Measurements from ENCODE around the gene USP36. TPM values are rescaled to one million over a fixed set of nuclear protein-coding genes. Genes with fewer than 3 reads are reported as not detected.
A peak's percentile ranks its signal among the peaks of the same experiment; 100 is the strongest.

Gene USP36
- total RNA-seq, 1 experiment from 2014 or later: 37.5 TPM

DNA sequence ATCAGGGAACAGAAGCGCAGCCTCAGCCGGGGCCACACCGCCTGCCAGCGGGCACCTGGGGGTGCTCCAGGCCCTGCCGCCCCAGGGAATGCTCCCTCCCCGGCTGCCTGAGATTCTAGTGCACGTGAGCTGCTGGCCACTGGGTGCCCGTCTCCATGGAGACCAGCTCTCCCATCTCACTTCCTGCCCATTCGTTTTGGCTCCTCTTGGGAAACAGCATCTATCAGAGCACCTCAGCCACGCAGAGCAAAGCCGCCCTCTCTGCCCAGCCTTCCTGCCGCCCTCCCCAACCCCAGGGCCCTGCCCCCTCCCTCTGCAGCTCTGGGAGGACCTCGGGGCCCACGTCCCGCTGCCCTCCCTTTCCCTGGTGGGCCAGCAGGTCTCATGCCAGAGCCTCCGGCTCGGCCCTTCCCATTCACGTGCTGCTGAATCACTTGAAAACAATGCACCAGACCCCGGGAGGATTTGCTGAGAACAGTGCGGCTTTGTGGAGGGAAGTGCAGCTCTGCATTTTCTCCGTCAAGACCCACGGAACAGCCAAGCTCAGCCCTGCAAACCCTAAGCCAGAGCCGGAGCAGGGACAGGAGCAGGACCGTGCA is 43.0 kb upstream of the USP36 start:
- Histone ChIP-seq H3K79me2 (ENCODE audit: low read length) (peaks cover 28% of the 10 kb centered on the region), H3K4me2 (ENCODE audit: low read length) (peak overlapping the region; percentile 76), H3K4me3 (ENCODE audit: low read length) (peak overlapping the region; percentile 47), H3K4me1 (ENCODE audit: insufficient read depth, low read length) (peaks cover 42% of the 10 kb centered on the region), H3K9ac (ENCODE audit: low read length) (peak overlapping the region; percentile 48), H3K9me2 (replicated peaks; ENCODE audit: low read length) (no peaks in the 10 kb centered on the region), H3K9me3 (ENCODE audit: low read length) (no peaks in the 10 kb centered on the region), H3K36me3 (ENCODE audit: low read depth, low read length) (no peaks in the 10 kb centered on the region), H2AFZ (ENCODE audit: low read length) (peak overlapping the region; percentile 46), H3K27me3 (ENCODE audit: low read length) (no peaks in the 10 kb centered on the region), H3F3A (ENCODE audit: low read length, unreplicated experiment) (no peaks in the 10 kb centered on the region), H3K27ac (ENCODE audit: low read length) (peak overlapping the region; percentile 84), H4K20me1 (ENCODE audit: low read length) (no peaks in the 10 kb centered on the region)
- peak; percentile 95 for DNase-seq
- TF ChIP-seq EZH2phosphoT487 (IDR thresholded peaks at IDR 0.05; ENCODE audit: borderline replicate concordance, low read length) (no peak), EZH2 (IDR thresholded peaks at IDR 0.05; ENCODE audit: low read length, unreplicated experiment) (no peak)
- TF ChIP-seq, protein P1, sequence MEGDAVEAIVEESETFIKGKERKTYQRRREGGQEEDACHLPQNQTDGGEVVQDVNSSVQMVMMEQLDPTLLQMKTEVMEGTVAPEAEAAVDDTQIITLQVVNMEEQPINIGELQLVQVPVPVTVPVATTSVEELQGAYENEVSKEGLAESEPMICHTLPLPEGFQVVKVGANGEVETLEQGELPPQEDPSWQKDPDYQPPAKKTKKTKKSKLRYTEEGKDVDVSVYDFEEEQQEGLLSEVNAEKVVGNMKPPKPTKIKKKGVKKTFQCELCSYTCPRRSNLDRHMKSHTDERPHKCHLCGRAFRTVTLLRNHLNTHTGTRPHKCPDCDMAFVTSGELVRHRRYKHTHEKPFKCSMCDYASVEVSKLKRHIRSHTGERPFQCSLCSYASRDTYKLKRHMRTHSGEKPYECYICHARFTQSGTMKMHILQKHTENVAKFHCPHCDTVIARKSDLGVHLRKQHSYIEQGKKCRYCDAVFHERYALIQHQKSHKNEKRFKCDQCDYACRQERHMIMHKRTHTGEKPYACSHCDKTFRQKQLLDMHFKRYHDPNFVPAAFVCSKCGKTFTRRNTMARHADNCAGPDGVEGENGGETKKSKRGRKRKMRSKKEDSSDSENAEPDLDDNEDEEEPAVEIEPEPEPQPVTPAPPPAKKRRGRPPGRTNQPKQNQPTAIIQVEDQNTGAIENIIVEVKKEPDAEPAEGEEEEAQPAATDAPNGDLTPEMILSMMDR (conservative IDR thresholded peaks at IDR 0.05; ENCODE audit: low read depth, low read length): no peak
- no TSS peak for BruUV-seq (replicated peaks)
- CTCF ChIA-PET: interaction anchor here (0.5 to 1.0 kb wide), 5 partner anchors 18 to 88 kb away, joined by 3 to 4 read pairs (median 4); no protein-coding TSS in a partner anchor
- ATAC-seq: peak; percentile 72
- intact Hi-C loops (cut with micrococcal nuclease): loop anchor here (1.0 to 2.0 kb wide), 2 partner anchors 21 to 41 kb away; partner anchors contain the start of gene TIMP2
- POLR2A ChIA-PET (ENCODE audit: unreplicated experiment): interaction anchor here (0.6 to 1.0 kb wide), 2 partner anchors 8 to 43 kb away, joined by 4 to 7 read pairs; no protein-coding TSS in a partner anchor

DNA sequence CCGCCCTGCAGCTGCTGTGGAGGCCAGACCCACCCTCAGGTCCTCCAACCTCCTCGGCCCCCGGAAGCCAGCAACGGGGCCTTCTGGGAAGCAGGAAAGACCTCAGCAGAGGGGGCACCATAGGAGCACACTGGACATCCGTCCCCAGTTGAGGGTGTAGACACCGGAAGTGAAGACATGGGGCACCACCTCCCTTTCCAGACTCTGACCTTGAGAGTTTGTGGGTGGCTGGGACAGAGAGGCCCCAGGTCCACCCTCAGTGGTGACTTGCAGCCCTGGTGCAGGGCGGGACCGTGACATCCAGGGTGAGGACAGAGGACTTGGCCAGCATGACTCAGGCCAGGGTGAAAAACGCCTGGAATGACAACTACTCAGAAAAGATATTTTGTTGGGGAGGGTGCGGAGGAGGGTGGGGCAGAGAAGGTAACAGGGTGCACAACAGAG is 42.5 kb upstream of the USP36 start:
- H4K20me1 ChIP-seq (ENCODE audit: low read length): no peaks in the 10 kb centered on the region
- ChIA-PET CTCF (interaction anchor here (0.5 to 0.9 kb wide), 3 partner anchors 21 to 88 kb away, joined by 3 to 4 read pairs (median 3); no protein-coding TSS in a partner anchor), POLR2A (ENCODE audit: unreplicated experiment) (interaction anchor here (0.6 kb wide), 1 partner anchor 8 kb away, joined by 7 read pairs; no protein-coding TSS in a partner anchor)
- H2AFZ ChIP-seq (ENCODE audit: low read length): peak overlapping the region; percentile 46
- H3K36me3 ChIP-seq (ENCODE audit: low read depth, low read length): no peaks in the 10 kb centered on the region; the same call in 1 of the 2 replicates
- peak overlapping the region; percentile 84 for H3K27ac ChIP-seq (ENCODE audit: low read length)
- ATAC-seq (peak; percentile 81), DNase-seq (peak; percentile 94)
- peak overlapping the region; percentile 47; the same call in 1 of the 2 replicates for H3K4me3 ChIP-seq (ENCODE audit: low read length)
- peaks cover 27% of the 10 kb centered on the region for H3K79me2 ChIP-seq (ENCODE audit: low read length)
- H3K27me3 ChIP-seq (ENCODE audit: low read length): no peaks in the 10 kb centered on the region
- no TSS peak for BruUV-seq (replicated peaks)
- peaks cover 42% of the 10 kb centered on the region for H3K4me1 ChIP-seq (ENCODE audit: insufficient read depth, low read length)
- no peaks in the 10 kb centered on the region for H3K9me2 ChIP-seq (replicated peaks; ENCODE audit: low read length)
- intact Hi-C loops (cut with micrococcal nuclease): loop anchor here (1.0 to 2.0 kb wide), 2 partner anchors 21 to 42 kb away; partner anchors contain the start of gene TIMP2
- no peaks in the 10 kb centered on the region for H3K9me3 ChIP-seq (ENCODE audit: low read length)
- H3F3A ChIP-seq (ENCODE audit: low read length, unreplicated experiment): no peaks in the 10 kb centered on the region
- peak overlapping the region; percentile 76 for H3K4me2 ChIP-seq (ENCODE audit: low read length)
- TF ChIP-seq EZH2phosphoT487 (IDR thresholded peaks at IDR 0.05; ENCODE audit: borderline replicate concordance, low read length) (no peak), EZH2 (IDR thresholded peaks at IDR 0.05; ENCODE audit: low read length, unreplicated experiment) (no peak)
- TF ChIP-seq, protein P1 (conservative IDR thresholded peaks at IDR 0.05; ENCODE audit: low read depth, low read length): no peak
- H3K9ac ChIP-seq (ENCODE audit: low read length): peak overlapping the region; percentile 48
